Islet of Langerhans (tissue), 1 donor: ENCODE results near the gene CLN6.
"Not testable (repeated sequence)": the region's sequence is repeated elsewhere in the genome, so short reads cannot be mapped to it uniquely, and the experiment has no call there.

Experiments
- FAIRE-seq: peaks from one replicate; lab custom pipeline; 2011; peaks lifted over from hg19 to GRCh38; lab: Jason Lieb, UNC

The CLN6 gene

DNA sequence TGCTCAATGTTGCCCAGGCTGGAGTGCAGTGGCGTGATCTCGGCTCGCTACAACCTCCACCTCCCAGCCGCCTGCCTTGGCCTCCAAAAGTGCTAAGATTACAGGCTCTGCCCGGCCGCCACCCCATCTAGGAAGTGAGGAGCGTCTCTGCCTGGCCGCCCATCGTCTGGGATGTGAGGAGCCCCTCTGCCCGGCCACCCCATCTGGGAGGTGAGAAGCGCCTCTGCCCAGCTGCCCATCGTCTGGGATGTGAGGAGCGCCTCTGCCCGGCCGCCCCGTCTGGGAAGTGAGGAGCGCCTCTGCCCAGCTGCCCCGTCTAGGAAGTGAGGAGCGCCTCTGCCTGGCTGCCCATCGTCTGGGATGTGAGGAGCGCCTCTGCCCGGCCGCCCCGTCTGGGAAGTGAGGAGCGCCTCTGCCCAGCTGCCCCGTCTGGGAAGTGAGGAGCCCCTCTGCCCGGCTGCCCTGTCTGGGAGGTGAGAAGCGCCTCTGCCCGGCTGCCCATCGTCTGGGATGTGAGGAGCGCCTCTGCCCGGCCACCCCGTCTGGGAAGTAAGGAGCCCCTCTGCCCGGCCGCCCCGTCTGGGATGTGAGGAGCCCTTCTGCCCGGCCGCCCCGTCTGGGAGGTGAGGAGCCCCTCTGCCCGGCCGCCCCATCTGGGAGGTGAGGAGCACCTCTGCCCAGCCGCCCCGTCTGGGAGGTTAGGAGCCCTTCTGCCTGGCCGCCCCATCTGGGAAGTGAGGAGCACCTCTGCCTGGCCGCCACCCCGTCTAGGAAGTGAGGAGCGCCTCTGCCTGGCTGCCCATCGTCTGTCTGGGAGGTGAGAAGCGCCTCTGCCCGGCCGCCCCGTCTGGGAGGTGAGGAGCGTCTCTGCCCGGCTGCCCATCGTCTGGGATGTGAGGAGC is 7.7 kb downstream of the CLN6 start:
- FAIRE-seq, result not testable (repeated sequence)

DNA sequence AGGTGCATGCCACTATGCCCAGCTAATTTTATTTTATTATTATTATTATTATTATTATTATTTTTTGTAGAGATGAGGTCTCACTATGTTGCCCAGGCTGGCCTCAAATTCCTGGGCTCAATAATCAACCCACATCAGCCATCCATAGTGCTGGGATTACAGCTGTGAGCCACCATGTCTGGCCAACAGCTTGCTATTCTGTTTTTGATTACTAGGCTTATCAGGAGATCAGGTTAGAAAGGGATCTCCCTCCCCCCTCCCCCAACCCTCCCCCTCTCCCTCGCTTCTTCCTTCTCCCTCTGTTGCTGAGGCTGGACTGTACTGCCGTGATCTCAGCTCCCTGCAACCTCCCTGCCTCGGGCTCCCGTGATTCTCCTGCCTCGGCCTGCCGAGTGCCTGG is 8.6 kb downstream of the CLN6 start:
- no peak for FAIRE-seq

DNA sequence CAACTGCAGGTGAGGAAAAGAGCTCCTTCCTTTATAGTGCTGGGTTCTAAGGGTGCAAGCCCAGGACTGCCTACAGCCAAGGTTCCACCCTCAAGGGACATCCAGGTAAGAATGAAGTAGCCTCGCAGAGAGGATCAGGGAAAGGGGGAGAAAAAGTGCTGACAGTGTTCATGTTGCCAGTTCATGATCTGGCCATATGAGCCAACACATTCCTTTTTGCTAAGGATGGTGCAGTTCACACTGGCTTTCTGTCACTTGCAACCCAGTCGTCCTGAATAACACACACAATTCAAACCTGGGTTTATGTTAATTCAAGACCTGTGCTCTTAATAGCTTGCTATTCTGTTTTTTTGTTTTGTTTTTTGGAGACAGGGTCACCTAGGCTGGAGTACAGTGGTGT is 9.0 kb downstream of the CLN6 start:
- no peak for FAIRE-seq

DNA sequence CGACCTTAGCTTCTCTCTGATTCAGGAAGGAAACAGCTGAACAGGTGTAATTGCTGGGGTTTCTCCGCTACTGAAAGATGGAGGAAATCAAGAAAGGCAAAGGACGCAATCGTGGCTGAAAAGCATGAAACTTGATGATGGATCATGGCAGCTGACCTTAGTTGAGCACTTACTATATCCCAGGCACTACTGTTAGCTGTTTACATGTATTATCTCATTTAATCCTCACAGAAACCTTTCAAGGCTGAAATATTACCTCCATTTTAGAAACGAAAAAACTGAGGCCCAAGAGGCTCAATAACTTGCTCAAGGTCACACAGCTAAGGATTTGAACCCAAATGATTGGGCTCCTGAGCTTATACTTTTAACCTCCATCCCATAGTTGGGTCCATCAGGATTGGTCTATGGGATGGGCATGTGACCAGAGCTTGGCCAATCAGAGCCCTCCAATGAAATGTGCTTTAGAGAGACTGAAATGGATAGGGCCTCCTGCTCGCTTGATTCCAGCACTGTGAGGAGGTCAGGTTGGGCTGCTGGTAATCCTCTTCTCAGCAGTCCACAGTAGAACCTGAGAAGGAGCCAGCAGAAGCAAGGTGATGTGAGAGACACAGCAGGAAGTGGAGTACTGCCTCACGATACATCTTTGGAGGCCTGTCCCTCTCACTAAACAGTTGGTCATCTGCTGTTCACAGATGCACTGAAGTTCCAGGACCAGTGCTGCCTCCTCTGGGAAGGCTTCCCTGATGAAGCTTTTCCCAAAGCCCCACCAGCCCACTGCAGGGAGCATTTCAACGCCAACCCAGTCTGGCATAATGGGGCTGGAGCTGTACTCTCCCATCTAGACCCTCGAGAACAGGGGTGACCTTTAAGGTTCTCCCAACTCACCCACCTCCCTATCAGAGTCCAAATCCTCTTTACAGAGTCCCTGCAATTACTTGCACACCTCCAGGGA is 10.4 kb downstream of the CLN6 start:
- FAIRE-seq, result no peak

DNA sequence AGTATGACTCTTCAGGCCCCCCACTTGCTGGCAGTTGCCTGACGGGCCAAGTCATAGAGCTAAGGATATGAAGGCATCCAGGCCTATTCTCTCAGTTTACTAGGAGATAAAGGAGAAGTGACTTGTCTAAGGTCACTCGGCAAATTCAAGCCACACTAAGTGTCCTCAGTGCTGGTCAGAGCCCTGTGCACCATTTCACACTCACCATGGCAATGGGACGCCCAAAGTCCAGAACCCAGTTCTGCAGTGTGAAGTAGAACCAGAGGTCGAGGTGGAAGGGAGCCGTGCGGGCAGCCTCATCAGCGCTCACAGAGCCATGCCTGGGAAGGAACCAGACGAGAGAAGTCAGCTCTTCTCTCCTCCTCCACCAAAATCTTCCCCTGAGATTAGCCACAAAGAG is 11.2 kb downstream of the CLN6 start:
- no peak for FAIRE-seq

DNA sequence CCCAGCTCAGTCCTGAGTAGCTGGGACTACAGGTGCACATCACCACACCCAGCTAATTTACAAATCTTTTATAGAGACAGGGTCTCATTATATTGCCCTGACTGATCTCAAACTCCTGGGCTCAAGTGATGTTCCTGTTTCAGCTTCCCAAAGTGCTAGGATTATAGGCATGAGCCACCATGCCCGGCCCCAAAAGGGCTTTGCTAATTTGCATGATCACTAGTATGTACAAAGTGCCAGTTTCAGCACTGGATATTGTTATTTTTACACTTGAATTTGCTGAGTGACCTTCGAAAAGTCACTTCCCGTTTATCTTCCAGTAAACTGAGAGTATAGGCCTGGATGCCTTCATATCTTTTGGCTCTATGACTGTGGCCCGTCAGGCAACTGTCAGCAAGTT is 12.2 kb downstream of the CLN6 start:
- FAIRE-seq, result no peak

DNA sequence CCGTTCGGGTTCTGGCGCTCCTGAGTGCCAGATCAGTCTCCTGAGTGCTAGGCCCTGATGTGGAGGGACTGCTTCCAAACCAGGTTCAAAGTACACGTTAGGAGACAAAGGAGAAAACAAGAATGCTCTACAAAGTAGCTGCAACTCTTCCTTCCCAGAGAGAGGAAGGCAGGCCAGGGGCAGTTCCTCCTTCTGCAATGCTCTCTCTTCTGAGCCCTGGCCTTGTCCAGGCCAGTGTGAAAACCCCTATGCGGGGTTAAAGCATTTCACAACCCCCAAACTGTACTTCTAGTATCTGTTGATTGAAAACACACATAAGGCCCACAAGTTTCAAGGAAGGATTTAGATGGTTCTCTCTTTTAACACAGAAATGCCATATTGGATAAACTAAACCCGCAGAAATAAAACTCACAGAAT is 14.7 kb downstream of the CLN6 start:
- no peak for FAIRE-seq

DNA sequence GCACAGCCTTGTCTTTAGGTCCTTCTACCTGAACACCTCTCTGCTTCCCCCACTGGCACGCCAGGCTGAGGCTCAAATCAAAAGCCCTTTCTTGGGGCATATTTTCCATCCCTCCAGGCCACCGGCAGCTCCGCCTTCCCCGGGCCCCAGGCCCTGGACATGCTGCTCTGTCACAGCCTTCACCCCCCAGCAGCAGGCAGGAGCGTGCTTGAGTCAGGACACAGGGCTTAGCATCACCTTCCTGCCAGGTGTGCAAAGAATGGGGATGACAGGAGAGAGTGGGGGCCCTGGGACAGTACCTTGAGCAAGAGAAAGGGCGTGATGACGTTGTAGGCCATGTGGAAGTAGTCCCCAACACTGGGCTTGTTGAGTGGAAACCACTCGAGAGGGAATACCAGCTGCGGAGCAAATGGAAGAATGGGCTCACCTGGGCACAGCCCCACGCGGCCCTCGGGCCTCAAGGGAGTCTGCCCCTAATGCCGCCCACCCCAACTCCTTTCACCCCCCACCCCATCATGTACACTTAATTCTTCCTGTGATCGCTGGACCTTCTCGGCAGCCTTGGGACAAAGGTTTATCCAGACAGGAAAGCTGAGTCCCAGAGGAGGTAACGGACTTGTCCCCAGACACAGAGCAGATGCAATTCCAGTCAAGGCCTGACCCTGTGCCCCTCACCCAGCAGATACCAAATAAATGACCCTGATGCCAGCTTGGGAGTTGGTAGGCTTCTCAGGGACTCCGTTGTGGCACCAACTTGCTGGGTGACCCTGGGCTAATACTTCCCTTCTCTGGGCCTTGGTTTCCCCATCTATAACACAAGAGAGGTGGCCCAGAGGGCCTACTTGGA is 15.3 kb downstream of the CLN6 start:
- FAIRE-seq, result no peak

DNA sequence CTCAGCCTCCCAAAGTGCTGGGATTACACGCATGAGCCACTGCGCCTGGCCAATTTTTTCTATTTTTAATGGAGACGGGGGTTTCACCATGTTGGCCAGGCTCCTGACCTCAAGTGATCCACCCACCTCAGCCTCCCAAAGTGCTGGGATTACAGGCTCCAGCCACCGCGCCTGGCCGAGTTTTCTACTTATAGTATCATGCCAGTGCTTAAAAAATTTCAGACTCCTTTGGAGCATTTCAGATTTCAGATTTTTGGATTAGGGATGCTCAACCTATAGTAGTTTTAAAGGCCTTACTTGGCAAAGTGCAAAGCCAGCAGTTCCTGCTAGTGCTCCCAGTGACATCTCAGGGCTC is 16.1 kb downstream of the CLN6 start:
- not testable (repeated sequence) for FAIRE-seq

DNA sequence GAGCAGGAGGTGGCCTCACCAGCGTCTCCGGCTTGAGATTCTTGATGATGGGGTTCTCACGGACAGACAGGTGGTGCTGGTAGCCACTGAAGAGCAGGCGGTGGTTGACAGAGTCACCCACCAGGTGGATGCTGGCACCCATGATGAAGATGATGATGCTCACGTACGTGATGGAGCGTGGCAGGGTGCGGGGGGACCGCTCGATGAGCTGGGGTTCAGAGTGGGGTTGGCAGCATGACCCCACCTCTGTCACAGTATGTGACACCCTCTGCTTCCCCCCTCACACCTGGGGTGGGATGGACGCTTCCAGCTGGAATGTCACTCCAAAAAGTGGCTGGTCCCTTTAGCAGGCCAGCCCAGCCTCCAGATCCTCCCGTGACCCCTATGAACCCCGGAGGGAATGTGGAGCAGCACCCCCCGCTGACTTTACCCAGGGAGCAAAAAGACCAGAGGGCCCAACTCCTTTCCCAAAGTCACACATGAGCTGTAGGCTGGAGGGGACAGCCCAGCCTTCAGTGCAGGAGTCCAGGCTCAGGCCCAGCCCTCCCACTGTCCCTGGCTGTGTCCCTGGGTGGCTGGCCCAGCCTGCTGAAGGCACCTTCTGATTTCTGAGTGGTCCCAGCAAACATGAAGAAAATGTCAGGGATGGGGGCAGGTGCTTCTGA is 17.7 kb downstream of the CLN6 start:
- no peak for FAIRE-seq

DNA sequence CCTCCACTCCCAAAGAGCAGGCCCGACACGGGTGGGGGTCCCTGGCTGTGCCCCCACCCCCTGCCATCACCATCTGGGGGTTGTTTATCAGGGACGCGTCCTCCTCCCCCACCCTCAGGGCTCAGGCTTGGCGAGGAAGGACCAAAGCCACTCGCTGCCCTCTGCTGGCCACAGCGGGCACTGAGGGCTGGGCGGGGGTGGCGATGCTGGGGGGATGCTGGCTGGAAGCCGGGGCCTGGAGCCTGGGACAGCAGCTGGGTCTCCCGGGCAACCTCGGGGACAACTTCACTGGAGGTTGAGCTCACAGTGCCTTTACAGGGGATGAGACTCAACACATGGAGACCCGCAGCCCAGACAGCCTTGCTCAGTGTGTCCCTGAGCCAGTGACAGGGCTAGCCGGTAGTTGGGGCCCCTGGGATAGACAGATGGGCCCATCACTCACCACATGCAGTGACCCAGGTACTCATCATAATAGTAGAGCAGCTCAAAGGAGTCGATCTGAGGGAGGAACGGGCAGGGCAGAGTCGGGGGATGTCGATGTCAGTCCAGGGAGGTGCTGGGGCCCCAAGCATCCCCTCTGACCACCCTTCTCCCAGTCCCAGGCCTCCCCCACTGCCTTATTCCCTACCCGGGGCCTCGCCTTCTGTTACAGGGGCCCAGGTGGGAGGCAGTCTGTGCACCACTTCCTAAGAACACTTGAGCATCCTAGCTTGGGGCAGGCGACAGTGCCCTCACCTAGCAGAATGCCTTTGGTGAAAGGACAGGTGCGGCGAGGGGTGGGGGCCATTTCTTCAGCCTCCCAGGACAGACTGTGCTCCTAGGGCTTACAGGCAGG is 18.5 kb downstream of the CLN6 start:
- no peak for FAIRE-seq

DNA sequence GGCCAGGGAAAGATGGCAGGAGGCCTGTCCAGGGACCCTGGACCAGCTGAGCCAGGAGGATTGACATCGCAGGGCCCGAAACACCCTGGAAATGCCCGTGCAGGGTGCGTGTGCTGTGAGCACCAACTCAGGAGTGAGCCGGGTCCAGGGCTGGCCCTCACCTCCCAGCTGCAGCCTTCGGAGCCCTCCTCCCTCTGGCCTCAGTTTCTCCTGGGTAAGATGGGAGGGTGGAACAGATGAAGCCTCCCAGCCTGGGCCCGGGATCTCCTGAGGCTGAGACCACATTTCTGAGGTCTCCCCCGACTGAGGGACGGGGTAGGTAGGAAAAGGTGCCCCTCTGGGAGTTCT is 19.1 kb downstream of the CLN6 start:
- FAIRE-seq, result no peak

DNA sequence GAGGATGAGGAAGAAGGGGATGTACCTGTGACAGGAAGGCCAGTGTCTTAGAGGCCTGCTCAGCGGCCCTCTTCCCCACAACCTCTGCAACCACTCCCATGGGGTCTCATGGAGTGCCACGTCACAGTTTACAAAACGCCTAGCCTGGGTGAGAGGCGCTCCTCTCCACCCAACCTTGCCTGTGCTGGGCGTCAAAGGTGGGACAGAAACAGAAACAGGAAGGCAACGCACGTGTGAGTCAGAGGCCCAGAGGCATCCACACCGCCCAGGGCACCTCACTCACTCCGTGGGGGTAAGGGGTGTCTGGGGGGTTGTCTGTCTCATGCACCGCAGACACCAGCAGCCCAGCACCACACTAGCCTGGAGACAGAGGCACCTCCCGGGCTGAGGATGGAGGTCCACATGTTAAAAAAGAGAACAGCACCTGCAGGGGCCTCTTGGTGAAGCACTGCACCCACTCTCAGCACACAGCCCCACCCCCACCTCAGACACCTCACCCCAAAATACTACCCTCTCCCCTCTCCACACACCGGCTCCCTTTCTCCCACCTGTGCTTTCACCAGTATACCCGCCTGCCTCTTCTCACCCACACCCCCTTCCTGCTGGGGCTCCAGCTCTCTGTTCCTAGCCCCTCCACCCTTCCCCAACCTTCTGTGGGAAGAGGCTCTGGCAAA is 19.7 kb downstream of the CLN6 start:
- no peak for FAIRE-seq

DNA sequence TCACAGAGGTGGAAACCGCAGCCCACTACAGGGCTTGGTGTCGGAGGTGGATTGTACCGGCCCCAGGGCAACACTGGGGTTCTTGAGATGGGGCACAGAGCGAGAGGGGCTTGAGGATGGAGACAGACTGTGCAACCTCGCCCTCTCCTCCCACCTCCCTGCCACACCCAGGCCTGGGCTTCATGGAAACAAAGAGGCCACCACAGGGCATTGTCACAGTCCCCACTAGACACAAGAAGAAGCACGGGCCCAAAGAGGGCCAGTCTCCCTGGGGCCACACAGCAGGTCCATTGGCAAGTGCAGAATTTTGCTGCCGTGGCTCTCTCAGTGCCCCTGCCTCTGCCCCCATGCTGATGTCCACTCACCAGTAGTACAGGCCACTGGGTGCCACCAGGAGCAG is 20.3 kb downstream of the CLN6 start:
- no peak for FAIRE-seq

DNA sequence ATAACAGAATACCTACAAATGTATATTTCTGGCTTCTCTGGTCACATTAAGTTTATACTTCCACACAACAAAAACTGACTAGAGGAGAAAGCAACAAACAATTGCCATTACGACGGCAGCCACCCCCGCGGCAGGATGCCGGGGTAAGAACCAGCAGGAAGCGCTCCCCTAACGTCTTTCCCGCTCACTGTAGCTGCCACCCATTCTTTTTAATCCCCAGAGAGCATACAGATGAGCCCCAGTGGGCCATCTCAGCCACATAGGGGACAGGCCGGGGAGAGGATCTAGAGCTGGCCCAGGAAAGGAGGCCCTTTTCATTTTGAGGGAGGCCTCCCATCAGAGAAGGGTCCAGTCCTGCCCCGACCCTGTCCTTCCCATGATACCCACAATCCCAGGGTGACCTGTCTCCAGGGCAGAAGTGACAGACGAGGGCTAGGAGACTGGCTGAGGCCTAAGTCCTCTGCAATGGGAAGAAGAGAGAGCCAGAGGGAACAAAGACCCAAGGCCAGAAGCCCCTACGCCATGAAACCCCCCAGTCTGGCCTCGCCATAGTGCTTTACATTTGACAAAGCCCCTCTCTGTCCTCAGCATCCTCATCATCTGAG is 20.8 kb downstream of the CLN6 start:
- no peak for FAIRE-seq

DNA sequence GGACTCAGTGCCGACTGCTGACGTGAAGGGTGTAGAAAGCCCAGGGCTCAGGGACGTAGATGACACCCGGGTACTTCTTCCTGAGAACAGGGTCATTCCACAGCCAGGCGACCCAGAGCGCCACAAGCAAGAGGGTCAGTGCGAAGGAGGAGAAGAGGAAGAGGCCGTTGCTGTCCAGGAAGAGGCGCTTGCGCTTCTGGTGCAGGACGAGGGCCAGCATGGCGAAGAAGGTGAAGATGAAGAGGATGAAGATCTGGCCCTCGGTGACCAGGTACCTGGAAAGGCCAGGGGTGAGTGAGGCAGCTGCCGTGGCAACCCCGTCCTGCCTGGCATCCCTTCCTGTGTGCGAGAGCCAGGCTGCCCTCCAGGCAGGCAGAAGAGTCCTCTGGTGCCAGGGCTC is 21.4 kb downstream of the CLN6 start:
- FAIRE-seq, result no peak

DNA sequence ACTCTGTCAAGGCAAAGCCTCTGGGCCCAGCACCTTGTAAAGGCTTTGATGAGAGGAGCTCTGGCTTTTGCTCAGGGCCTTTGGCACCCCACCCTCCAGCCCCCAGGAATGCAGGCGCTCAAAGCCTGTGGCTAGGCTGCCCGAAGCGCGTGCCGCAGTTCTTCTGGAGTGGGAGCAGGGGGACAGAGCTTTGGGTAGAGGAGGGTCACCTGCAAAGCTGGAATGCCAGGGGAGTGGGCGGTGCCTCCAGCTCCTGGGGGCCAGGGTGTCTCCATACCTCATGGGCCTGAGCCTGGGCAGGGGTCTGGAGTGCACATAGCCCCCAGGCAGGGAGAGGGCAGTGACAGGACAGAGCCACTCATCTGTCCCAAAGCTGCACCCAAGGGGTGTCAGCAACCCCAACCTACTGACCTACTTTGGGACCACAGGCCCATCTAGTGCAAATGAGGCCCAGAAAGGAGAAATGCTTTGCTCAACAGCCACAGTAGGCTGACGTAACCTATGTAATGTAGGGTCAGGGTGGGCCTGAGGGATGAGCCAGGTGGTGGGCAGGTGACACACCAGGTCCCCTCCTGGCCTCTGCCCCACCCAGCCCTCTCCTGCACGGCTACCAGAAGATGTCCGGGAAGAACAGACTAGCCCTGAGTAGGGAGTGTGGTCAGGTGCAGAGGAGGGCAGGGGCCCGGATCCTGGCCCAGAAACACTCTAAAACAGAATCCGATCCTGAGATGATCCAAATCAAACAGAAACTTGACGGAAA is 22.2 kb downstream of the CLN6 start:
- no peak for FAIRE-seq

DNA sequence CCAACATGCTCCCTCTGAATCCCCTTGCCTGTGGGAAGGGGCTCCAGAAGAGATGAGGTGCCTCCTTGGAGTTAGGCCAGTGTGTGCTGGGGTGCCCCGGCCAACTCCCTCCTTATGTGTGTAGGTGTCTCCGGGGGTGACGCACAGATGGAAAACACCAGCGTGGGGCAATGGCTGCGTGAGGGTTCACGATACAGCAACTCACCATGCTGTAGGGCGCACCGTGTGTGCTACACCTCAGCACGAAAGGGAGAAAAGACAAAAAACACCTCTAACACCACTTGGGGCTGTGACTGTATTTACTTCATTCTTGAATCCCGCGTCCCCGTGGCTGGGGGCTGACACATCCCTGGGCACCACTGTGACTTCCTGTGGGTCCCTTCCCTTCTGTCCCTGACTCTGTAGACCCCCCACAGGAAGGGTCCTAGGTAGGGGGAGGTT is 22.8 kb downstream of the CLN6 start:
- no peak for FAIRE-seq

DNA sequence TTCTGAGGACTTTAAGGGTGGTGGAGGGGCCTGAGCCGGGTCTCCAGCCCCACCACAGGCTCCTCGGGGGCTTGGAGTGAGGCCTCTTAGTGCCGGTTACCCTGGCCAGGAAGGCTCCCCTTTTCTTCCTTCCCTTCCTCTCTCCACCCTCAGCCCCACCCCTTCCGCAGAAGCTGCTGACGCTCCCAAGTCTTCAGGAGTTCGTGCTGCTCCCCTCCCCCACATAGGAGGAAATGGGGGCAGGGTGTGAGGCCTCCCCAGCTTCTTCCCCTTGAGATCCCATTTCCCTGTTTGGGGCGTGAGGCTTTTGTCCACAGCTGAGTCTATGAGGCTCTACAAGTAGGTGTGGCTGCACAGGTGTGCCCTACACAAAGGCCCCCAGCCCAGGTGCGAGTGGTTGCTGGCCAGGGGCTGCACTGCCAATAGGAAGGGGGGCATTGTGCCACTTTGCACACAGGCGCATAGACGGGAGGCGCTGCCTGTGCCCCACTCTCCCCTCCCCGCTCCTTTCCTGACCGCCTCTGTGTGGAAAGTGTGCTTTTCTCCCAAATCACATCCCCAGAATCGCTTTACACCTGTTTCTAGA is 23.5 kb downstream of the CLN6 start:
- no peak for FAIRE-seq
